ENCODE measurements around the gene CALML3. TPM values are rescaled to one million over a fixed set of nuclear protein-coding genes. Genes with fewer than 3 reads are reported as not detected.
"Not testable (repeated sequence)": the region's sequence is repeated elsewhere in the genome, so short reads cannot be mapped to it uniquely, and the experiment has no call there.

CALML3 gene
- total RNA-seq (2021) (not detected in 2 replicates), Bru-seq, nascent RNA (not detected), BruChase-seq, experiment 1, labeled RNA remaining after a 2-hour chase (not detected), BruChase-seq, experiment 2, labeled RNA remaining after a 6-hour chase (not detected)
- long read RNA-seq, result 0 reads

- TF ChIP-seq EZH2 (IDR thresholded peaks at IDR 0.05; ENCODE audit: low read depth), result no peak
- TF ChIP-seq CTCF (conservative IDR thresholded peaks at IDR 0.05), result no peak
- ChIA-PET CTCF (no interaction called here), POLR2A (ENCODE audit: unreplicated experiment) (no interaction called here)
- Histone ChIP-seq H3K9me3 (ENCODE audit: insufficient read depth, low read depth) (no peaks in the 10 kb centered on the region), H3F3A (ENCODE audit: insufficient read depth, low read depth) (no peaks in the 10 kb centered on the region), H3K27me3 (ENCODE audit: insufficient read depth, low read depth) (no peaks in the 10 kb centered on the region), H3K4me3 (no peak within 1 kb of the TSS), H3K36me3 (ENCODE audit: low read depth) (no peaks in the 10 kb centered on the region), H3K4me2 (no peak within 1 kb of the TSS), H3K79me2 (ENCODE audit: low read depth) (no peaks in the 10 kb centered on the region), H4K20me1 (ENCODE audit: insufficient read depth) (no peaks in the 10 kb centered on the region), H3K9me2 (ENCODE audit: insufficient read depth) (no peaks in the 10 kb centered on the region), H3K4me1 (replicated peaks; ENCODE audit: insufficient read depth) (no peaks in the 10 kb centered on the region), H2AFZ (no peak within 1 kb of the TSS), H3K27ac (no peak within 1 kb of the TSS)
- intact Hi-C loops (cut with micrococcal nuclease; ENCODE audit: unreplicated experiment), result no loop called here
- no TSS peak for BruUV-seq (replicated peaks)
- no peak for DNase-seq
Observed at GRCh38 chr10:5524641-5525560, at the start of gene CALML3. TSS of gene CALML3 (plus strand) at chr10:5524961. CDS start at chr10:5525086, 125 bp downstream.

- H3K4me3 ChIP-seq; H3K9me3 ChIP-seq (ENCODE audit: insufficient read depth, low read depth); H3K4me1 ChIP-seq (replicated peaks; ENCODE audit: insufficient read depth); H3K9me2 ChIP-seq (ENCODE audit: insufficient read depth); intact Hi-C loops (cut with micrococcal nuclease; ENCODE audit: unreplicated experiment); H3K27ac ChIP-seq; H4K20me1 ChIP-seq (ENCODE audit: insufficient read depth); CTCF ChIA-PET; H3K27me3 ChIP-seq (ENCODE audit: insufficient read depth, low read depth); DNase-seq; H3F3A ChIP-seq (ENCODE audit: insufficient read depth, low read depth); H3K79me2 ChIP-seq (ENCODE audit: low read depth); BruUV-seq (replicated peaks); H2AFZ ChIP-seq; H3K36me3 ChIP-seq (ENCODE audit: low read depth); POLR2A ChIA-PET (ENCODE audit: unreplicated experiment): not testable (repeated sequence)
- H3K4me2 ChIP-seq, result 0 out of 2 replicates have a peak overlapping the region, but pooled peaks have one; percentile 13
Observed at GRCh38 chr10:5475088-5475487, 49.7 kb upstream of the CALML3 start.

- H2AFZ ChIP-seq; H3K9me2 ChIP-seq (ENCODE audit: insufficient read depth); H3K27me3 ChIP-seq (ENCODE audit: insufficient read depth, low read depth); H3K9me3 ChIP-seq (ENCODE audit: insufficient read depth, low read depth); intact Hi-C loops (cut with micrococcal nuclease; ENCODE audit: unreplicated experiment); H3F3A ChIP-seq (ENCODE audit: insufficient read depth, low read depth); H3K4me2 ChIP-seq; BruUV-seq (replicated peaks); H3K4me1 ChIP-seq (replicated peaks; ENCODE audit: insufficient read depth); H3K27ac ChIP-seq; DNase-seq; H4K20me1 ChIP-seq (ENCODE audit: insufficient read depth); CTCF ChIA-PET; H3K79me2 ChIP-seq (ENCODE audit: low read depth); H3K36me3 ChIP-seq (ENCODE audit: low read depth); H3K4me3 ChIP-seq: not testable (repeated sequence)
- POLR2A ChIA-PET (ENCODE audit: unreplicated experiment), result interaction anchor here (0.5 kb wide), 1 partner anchor 28 kb away, joined by 5 read pairs; no protein-coding TSS in a partner anchor
Observed at GRCh38 chr10:5475974-5476807, 48.6 kb upstream of the CALML3 start.
